ENCODE results near the gene TNIP1.

DNA sequence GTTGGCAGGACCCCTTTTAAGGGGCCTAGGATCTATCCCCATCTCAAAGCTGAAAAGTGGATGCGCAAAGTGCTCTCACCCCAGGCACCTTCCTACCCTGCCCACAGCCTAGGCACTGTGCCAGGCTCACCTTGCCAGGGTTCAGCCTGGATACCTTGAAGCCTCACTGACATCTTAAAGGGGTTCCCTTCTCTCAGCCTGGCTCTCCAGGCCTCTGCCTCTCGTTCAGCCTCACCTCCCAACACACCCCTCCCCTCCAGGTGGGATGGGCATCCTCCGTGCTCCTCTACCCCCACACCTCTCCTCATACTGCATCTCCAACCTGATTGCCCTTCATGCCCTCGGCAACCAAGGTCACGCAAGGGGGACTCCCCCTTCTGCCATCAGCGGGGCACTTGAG is 25.5 kb downstream of the TNIP1 start:
- TF ChIP-seq, protein P1, sequence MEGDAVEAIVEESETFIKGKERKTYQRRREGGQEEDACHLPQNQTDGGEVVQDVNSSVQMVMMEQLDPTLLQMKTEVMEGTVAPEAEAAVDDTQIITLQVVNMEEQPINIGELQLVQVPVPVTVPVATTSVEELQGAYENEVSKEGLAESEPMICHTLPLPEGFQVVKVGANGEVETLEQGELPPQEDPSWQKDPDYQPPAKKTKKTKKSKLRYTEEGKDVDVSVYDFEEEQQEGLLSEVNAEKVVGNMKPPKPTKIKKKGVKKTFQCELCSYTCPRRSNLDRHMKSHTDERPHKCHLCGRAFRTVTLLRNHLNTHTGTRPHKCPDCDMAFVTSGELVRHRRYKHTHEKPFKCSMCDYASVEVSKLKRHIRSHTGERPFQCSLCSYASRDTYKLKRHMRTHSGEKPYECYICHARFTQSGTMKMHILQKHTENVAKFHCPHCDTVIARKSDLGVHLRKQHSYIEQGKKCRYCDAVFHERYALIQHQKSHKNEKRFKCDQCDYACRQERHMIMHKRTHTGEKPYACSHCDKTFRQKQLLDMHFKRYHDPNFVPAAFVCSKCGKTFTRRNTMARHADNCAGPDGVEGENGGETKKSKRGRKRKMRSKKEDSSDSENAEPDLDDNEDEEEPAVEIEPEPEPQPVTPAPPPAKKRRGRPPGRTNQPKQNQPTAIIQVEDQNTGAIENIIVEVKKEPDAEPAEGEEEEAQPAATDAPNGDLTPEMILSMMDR (IDR thresholded peaks at IDR 0.05) = no peak
- no peak for TF ChIP-seq POLR2AphosphoS5 (IDR thresholded peaks at IDR 0.05)
- TF ChIP-seq POLR2A (IDR thresholded peaks at IDR 0.05) = no peak

Data from sigmoid colon (tissue), 4 donors.